ENCODE results near the gene ATF6. TPM values are rescaled to one million over a fixed set of nuclear protein-coding genes. Genes with fewer than 3 reads are reported as not detected.

ATF6 gene
- total RNA-seq, 1 experiment from 2014 or later = 35.3 TPM

- intact Hi-C loops (cut with micrococcal nuclease; ENCODE audit: unreplicated experiment) = no loop called here
- H3K9me3 Mint-ChIP-seq (ENCODE audit: low read depth, unreplicated experiment) = peaks cover 3% of the 10 kb centered on the region
- CTCF ChIA-PET = interaction anchor here (0.6 kb wide), 1 partner anchor 64 kb away, joined by 5 read pairs; no protein-coding TSS in a partner anchor
- TF ChIP-seq, protein P1, sequence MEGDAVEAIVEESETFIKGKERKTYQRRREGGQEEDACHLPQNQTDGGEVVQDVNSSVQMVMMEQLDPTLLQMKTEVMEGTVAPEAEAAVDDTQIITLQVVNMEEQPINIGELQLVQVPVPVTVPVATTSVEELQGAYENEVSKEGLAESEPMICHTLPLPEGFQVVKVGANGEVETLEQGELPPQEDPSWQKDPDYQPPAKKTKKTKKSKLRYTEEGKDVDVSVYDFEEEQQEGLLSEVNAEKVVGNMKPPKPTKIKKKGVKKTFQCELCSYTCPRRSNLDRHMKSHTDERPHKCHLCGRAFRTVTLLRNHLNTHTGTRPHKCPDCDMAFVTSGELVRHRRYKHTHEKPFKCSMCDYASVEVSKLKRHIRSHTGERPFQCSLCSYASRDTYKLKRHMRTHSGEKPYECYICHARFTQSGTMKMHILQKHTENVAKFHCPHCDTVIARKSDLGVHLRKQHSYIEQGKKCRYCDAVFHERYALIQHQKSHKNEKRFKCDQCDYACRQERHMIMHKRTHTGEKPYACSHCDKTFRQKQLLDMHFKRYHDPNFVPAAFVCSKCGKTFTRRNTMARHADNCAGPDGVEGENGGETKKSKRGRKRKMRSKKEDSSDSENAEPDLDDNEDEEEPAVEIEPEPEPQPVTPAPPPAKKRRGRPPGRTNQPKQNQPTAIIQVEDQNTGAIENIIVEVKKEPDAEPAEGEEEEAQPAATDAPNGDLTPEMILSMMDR (IDR thresholded peaks at IDR 0.05; ENCODE audit: unreplicated experiment) = no peak
- peaks cover 22% of the 10 kb centered on the region for H3K4me1 Mint-ChIP-seq (ENCODE audit: low read depth, unreplicated experiment)
- DNase-seq = no peak
- H3K36me3 Mint-ChIP-seq (ENCODE audit: insufficient read depth, unreplicated experiment) = no peaks in the 10 kb centered on the region
- H3K27ac Mint-ChIP-seq (ENCODE audit: unreplicated experiment) = no peak overlapping the region
- no peaks in the 10 kb centered on the region for H3K27me3 Mint-ChIP-seq (ENCODE audit: unreplicated experiment)
- no TSS peak for BruUV-seq (replicated peaks)
- H3K4me3 Mint-ChIP-seq (ENCODE audit: low read depth, unreplicated experiment) = no peak overlapping the region
These were observed 184.3 kb downstream of the ATF6 start for GRCh38 chr1:161950377-161950776.

GRCh38 chr1:161951646-161952045 lies 185.5 kb downstream of the ATF6 start:
- intact Hi-C loops (cut with micrococcal nuclease; ENCODE audit: unreplicated experiment) = no loop called here
- Mint-ChIP-seq H3K27ac (ENCODE audit: unreplicated experiment) (no peak overlapping the region), H3K4me1 (ENCODE audit: low read depth, unreplicated experiment) (peaks cover 22% of the 10 kb centered on the region), H3K36me3 (ENCODE audit: insufficient read depth, unreplicated experiment) (no peaks in the 10 kb centered on the region), H3K27me3 (ENCODE audit: unreplicated experiment) (no peaks in the 10 kb centered on the region), H3K4me3 (ENCODE audit: low read depth, unreplicated experiment) (no peak overlapping the region), H3K9me3 (ENCODE audit: low read depth, unreplicated experiment) (peaks cover 3% of the 10 kb centered on the region)
- CTCF ChIA-PET = no interaction called here
- TF ChIP-seq, protein P1 (IDR thresholded peaks at IDR 0.05; ENCODE audit: unreplicated experiment) = no peak
- no TSS peak for BruUV-seq (replicated peaks)
- DNase-seq = no peak

- Mint-ChIP-seq H3K36me3 (ENCODE audit: insufficient read depth, unreplicated experiment) (no peaks in the 10 kb centered on the region), H3K4me3 (ENCODE audit: low read depth, unreplicated experiment) (no peak overlapping the region), H3K9me3 (ENCODE audit: low read depth, unreplicated experiment) (no peaks in the 10 kb centered on the region), H3K4me1 (ENCODE audit: low read depth, unreplicated experiment) (peaks cover 22% of the 10 kb centered on the region), H3K27ac (ENCODE audit: unreplicated experiment) (no peak overlapping the region), H3K27me3 (ENCODE audit: unreplicated experiment) (no peaks in the 10 kb centered on the region)
- no peak for DNase-seq
- CTCF ChIA-PET = interaction anchor here (0.6 kb wide), 1 partner anchor 611 kb away, joined by 6 read pairs; no protein-coding TSS in a partner anchor
- BruUV-seq (replicated peaks) = no TSS peak
- intact Hi-C loops (cut with micrococcal nuclease; ENCODE audit: unreplicated experiment) = no loop called here
- TF ChIP-seq, protein P1 (IDR thresholded peaks at IDR 0.05; ENCODE audit: unreplicated experiment) = no peak
These were observed 186.6 kb downstream of the ATF6 start for GRCh38 chr1:161952607-161953172.

DNA sequence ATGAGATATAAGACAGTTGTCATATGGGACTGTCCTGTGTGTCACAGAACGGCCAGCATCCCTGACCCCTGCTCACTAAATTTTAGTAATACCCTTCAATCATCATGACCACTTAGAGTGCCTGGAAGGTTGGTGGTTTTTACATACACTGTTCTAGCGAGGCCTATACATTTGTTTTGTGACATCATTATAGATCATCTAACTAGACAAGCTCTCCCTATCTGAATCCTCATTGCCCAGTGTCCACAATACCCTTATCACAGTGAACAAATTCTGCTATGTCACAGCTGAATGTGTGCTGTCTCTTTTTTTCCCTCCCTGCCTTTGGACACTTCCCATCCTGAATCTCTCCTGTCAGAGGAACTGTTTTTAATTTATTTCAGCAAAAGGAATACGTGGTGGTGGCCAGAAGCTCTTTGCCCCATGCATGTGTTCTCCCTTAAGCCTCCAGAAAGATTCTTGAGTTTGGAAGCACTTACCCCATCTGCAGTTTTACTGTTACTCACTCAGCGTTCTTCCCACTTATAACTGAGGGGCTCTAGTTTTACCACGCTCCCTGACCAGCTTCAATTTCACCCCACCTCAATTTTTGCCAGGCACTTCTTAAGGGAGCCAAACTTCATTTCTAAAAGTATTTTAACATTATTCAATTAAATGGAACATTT lies 187.3 kb downstream of the ATF6 start:
- Mint-ChIP-seq H3K36me3 (ENCODE audit: insufficient read depth, unreplicated experiment) (no peaks in the 10 kb centered on the region), H3K4me3 (ENCODE audit: low read depth, unreplicated experiment) (no peak overlapping the region), H3K9me3 (ENCODE audit: low read depth, unreplicated experiment) (no peaks in the 10 kb centered on the region), H3K4me1 (ENCODE audit: low read depth, unreplicated experiment) (peaks cover 22% of the 10 kb centered on the region), H3K27ac (ENCODE audit: unreplicated experiment) (no peak overlapping the region), H3K27me3 (ENCODE audit: unreplicated experiment) (no peaks in the 10 kb centered on the region)
- TF ChIP-seq, protein P1 (IDR thresholded peaks at IDR 0.05; ENCODE audit: unreplicated experiment) = no peak
- no peak for DNase-seq
- CTCF ChIA-PET = interaction anchor here (0.6 kb wide), 1 partner anchor 611 kb away, joined by 6 read pairs; no protein-coding TSS in a partner anchor
- intact Hi-C loops (cut with micrococcal nuclease; ENCODE audit: unreplicated experiment) = no loop called here
- no TSS peak for BruUV-seq (replicated peaks)

Data from Calu3 (cell line).